Neuronal stem cell (in vitro differentiated cells): ENCODE data around the gene ACTRT2.

Experiments used
- DNase-seq: peaks from one replicate; pipeline ENCODE4 v3.0.0-alpha.2; 2013; ENCODE audit warnings: low spot score
- H2AFZ ChIP-seq: one replicate; pipeline ENCODE4 v1.6.1; 2013; ENCODE audit warnings: mild to moderate bottlenecking, low read length, inconsistent platforms
- H2AK5ac ChIP-seq: 2 replicates; pipeline ENCODE4 v1.6.1; 2013; ENCODE audit warnings: low read depth, mild to moderate bottlenecking, inconsistent platforms, low read length, moderate library complexity, mixed read lengths
- H2BK120ac ChIP-seq: 2 replicates; pipeline ENCODE4 v1.6.1; 2013; ENCODE audit warnings: low read depth, mild to moderate bottlenecking, inconsistent platforms, low read length, moderate library complexity, mixed read lengths
- H2BK12ac ChIP-seq: one replicate; pipeline ENCODE4 v1.6.1; 2013; ENCODE audit warnings: low read length, inconsistent platforms
- H2BK15ac ChIP-seq: 2 replicates; pipeline ENCODE4 v1.6.1; 2013; ENCODE audit warnings: mild to moderate bottlenecking, low read length, inconsistent platforms, mixed read lengths
- H2BK5ac ChIP-seq: one replicate; pipeline ENCODE4 v1.6.1; 2013; ENCODE audit warnings: inconsistent platforms, mild to moderate bottlenecking, low read length, moderate library complexity
- H3K14ac ChIP-seq: one replicate; pipeline ENCODE4 v1.6.1; 2013; ENCODE audit warnings: low read length, inconsistent platforms
- H3K18ac ChIP-seq: 2 replicates; pipeline ENCODE4 v1.6.1; 2013; ENCODE audit warnings: low read length, inconsistent platforms
- H3K23ac ChIP-seq: 2 replicates; pipeline ENCODE4 v1.6.1; 2013; ENCODE audit warnings: low read depth, mild to moderate bottlenecking, mixed read lengths, low read length, inconsistent platforms; ENCODE audit not compliant: poor library complexity
- H3K27ac ChIP-seq: replicated peaks from 3 replicates; pipeline ENCODE4 v1.5.1; 2013; ENCODE audit warnings: low read length, inconsistent platforms
- H3K27me3 ChIP-seq, 3 experiments: 2 replicates each; pipeline ENCODE4 v1.6.1; 2013; ENCODE audit warnings: low read length in 3 of 3, mild to moderate bottlenecking in 2 of 3, inconsistent platforms in 1 of 3, low read depth in 1 of 3, mixed read lengths in 1 of 3, moderate library complexity in 1 of 3; ENCODE audit not compliant: control insufficient read depth in 3 of 3, insufficient read depth in 3 of 3
- H3K36me3 ChIP-seq, 2 donors: replicated peaks in 1 of 2; 2 replicates each; pipeline ENCODE4 v1.6.1; 2013; ENCODE audit warnings: low read length in 2 of 2; ENCODE audit not compliant: control insufficient read depth in 2 of 2, insufficient read depth in 2 of 2
- H3K4ac ChIP-seq: 2 replicates; pipeline ENCODE4 v1.6.1; 2013; ENCODE audit warnings: inconsistent platforms, mild to moderate bottlenecking, low read length, moderate library complexity
- H3K4me1 ChIP-seq, 2 donors: 1 replicate in 1 of 2; 2 replicates in 1 of 2; pipeline ENCODE4 v1.6.1; 2013; ENCODE audit warnings: low read length in 2 of 2, low read depth in 1 of 2; ENCODE audit not compliant: control insufficient read depth in 2 of 2, insufficient read depth in 1 of 2
- H3K4me2 ChIP-seq: one replicate; pipeline ENCODE4 v1.6.1; 2013; ENCODE audit warnings: mild to moderate bottlenecking, low read length, inconsistent platforms; ENCODE audit not compliant: insufficient read depth, poor library complexity, severe bottlenecking
- H3K4me3 ChIP-seq, 2 donors: 2 replicates each; pipeline ENCODE4 v1.5.1; 2013; ENCODE audit warnings: low read length in 2 of 2, mild to moderate bottlenecking in 2 of 2, inconsistent platforms in 1 of 2, moderate library complexity in 1 of 2
- H3K79me1 ChIP-seq: one replicate; pipeline ENCODE4 v1.6.1; 2013; ENCODE audit warnings: low read depth, mild to moderate bottlenecking, inconsistent platforms, low read length, moderate library complexity
- H3K9ac ChIP-seq: one replicate; pipeline ENCODE4 v1.6.1; 2013; ENCODE audit warnings: mild to moderate bottlenecking, low read depth, low read length, inconsistent platforms; ENCODE audit not compliant: poor library complexity
- H3K9me3 ChIP-seq, 2 donors: replicated peaks in 1 of 2; 2 replicates each; pipeline versions ENCODE3 to v1.6.1; 2013; ENCODE audit warnings: low read length in 2 of 2, mild to moderate bottlenecking in 2 of 2, inconsistent platforms in 1 of 2, low read depth in 1 of 2, mixed read lengths in 1 of 2, moderate library complexity in 1 of 2; ENCODE audit not compliant: control insufficient read depth in 2 of 2, insufficient read depth in 1 of 2
- H4K8ac ChIP-seq: one replicate; pipeline ENCODE4 v1.6.1; 2013; ENCODE audit warnings: low read depth, mild to moderate bottlenecking, inconsistent platforms, low read length, moderate library complexity
- H4K91ac ChIP-seq: one replicate; pipeline ENCODE4 v1.6.1; 2013; ENCODE audit warnings: low read length, low read depth, mild to moderate bottlenecking, inconsistent platforms; ENCODE audit not compliant: poor library complexity
- WGBS, 2 donors: extraction: QIAGEN DNeasy Blood & Tissue Kit; methylation state at CpG; one replicate each; pipeline ENCODE4 v1.1.7; 2013; ENCODE audit warnings: missing lambda C conversion rate in 2 of 2, mixed read lengths in 1 of 2; ENCODE audit not compliant: insufficient read length in 2 of 2, insufficient replicate concordance in 1 of 2; ENCODE audit errors: extremely low coverage in 2 of 2; 5-methylcytosine and 5-hydroxymethylcytosine counted together

Gene ACTRT2

DNA sequence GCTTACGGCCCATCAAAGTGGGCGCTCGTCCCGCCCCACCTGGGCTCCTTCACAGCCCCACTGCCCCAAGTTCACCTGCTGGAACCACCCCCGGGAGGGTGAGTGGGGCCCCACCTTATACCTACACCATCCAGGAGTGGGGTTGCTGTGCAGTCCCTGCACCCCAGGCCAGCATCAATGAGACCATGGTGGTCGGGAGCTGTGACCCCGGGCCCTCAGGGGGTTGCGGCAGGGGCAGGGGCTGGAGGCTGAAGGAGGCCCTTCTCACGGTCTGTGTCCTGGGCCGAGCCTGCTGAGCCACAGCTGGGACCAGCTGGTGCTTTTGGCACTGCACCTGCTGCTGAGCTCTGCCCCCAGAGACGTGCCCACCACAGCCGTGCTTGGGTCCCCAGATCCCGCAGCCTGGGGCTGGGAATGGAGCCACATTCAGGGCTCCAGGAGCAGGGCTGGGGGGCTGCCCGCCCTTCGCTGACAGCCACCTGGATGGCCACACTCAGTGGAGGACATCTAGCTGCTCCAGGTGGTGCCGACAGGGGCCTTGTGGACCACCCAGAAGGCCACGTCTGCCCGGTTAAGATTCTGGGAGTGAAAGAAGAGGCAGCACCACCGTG, 17.4 kb downstream of the ACTRT2 start:
- no peak overlapping the region for H3K14ac ChIP-seq
- no peak overlapping the region for H4K8ac ChIP-seq
- H3K36me3 ChIP-seq: no peaks in the 10 kb centered on the region
- H2BK5ac ChIP-seq: no peak overlapping the region
- H3K4me1 ChIP-seq: no peaks in the 10 kb centered on the region
- no peak overlapping the region for H3K9ac ChIP-seq
- H3K23ac ChIP-seq: peak overlapping the region; percentile 47
- H3K18ac ChIP-seq: peak overlapping the region; percentile 59
- no peaks in the 10 kb centered on the region for H3K9me3 ChIP-seq
- H2AK5ac ChIP-seq: no peak overlapping the region
- WGBS, 2 donors: no CpG with 5 or more reads among the region's 19 CpGs
- H3K4me3 ChIP-seq: no peak overlapping the region
- peak overlapping the region; percentile 64 for H2BK120ac ChIP-seq
- DNase-seq: no peak
- no peak overlapping the region for H3K4me2 ChIP-seq
- peaks cover 0 to 52% (median 3%) of the 10 kb centered on the region in 3 experiments for H3K27me3 ChIP-seq
- peaks cover 2% of the 10 kb centered on the region for H3K79me1 ChIP-seq
- H2AFZ ChIP-seq: no peak overlapping the region
- peak overlapping the region; percentile 63 for H2BK15ac ChIP-seq
- H4K91ac ChIP-seq: no peak overlapping the region
- peak overlapping the region; percentile 50 for H2BK12ac ChIP-seq
- H3K4ac ChIP-seq: no peak overlapping the region
- no peak overlapping the region for H3K27ac ChIP-seq

DNA sequence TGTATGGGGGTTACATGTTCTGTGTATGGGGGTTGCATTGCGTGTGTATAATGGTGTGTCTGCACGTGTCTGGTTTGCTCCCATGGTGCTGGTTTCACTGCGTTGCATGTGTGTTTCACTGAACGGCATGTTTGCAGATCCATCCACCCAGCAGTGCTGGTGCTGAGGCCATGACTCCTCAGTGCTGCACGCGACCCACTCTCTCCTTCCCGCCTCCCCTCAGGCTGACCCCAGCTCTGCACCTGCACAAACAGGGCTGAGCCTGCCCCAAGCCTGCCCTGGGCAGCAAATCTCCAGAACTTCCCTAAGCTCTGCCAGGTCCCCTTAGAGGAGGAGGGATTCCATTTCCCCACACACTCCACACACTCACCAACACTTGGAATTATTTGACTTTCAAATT, 18.7 kb downstream of the ACTRT2 start:
- Histone ChIP-seq H3K36me3 (no peaks in the 10 kb centered on the region), H2BK5ac (no peak overlapping the region), H2BK120ac (no peak overlapping the region), H4K91ac (no peak overlapping the region), H3K9ac (peak overlapping the region; percentile 82), H3K4ac (no peak overlapping the region), H3K27me3 (peaks cover 0 to 40% (median 3%) of the 10 kb centered on the region in 3 experiments), H3K9me3 (no peaks in the 10 kb centered on the region), H2AK5ac (no peak overlapping the region), H2AFZ (no peak overlapping the region), H3K27ac (no peak overlapping the region), H3K18ac (peak overlapping the region; percentile 15), H4K8ac (no peak overlapping the region), H3K4me3 (no peak overlapping the region), H2BK12ac (no peak overlapping the region), H3K79me1 (peaks cover 2% of the 10 kb centered on the region), H3K23ac (peak overlapping the region; percentile 5), H3K4me1 (no peaks in the 10 kb centered on the region), H3K4me2 (no peak overlapping the region), H2BK15ac (no peak overlapping the region), H3K14ac (peak overlapping the region; percentile 9)
- no CpG with 5 or more reads among the region's 7 CpGs for WGBS, 2 donors
- DNase-seq: no peak

- Histone ChIP-seq H3K18ac (no peak overlapping the region), H3K36me3 (no peaks in the 10 kb centered on the region), H2BK120ac (no peak overlapping the region), H3K27ac (no peak overlapping the region), H3K4ac (no peak overlapping the region), H3K9me3 (no peaks in the 10 kb centered on the region), H2BK5ac (no peak overlapping the region), H2BK15ac (no peak overlapping the region), H2BK12ac (no peak overlapping the region), H2AFZ (no peak overlapping the region), H3K4me3 (no peak overlapping the region), H3K4me1 (no peaks in the 10 kb centered on the region), H4K91ac (no peak overlapping the region), H3K4me2 (no peak overlapping the region), H3K9ac (no peak overlapping the region), H3K27me3 (peaks cover 0 to 23% (median 3%) of the 10 kb centered on the region in 3 experiments), H3K79me1 (peaks cover 2% of the 10 kb centered on the region), H2AK5ac (no peak overlapping the region), H4K8ac (no peak overlapping the region), H3K14ac (peak overlapping the region; percentile 15), H3K23ac (no peak overlapping the region)
- WGBS, 2 donors: no CpG with 5 or more reads among the region's 9 CpGs
- DNase-seq: no peak
These were observed 21.2 kb downstream of the ACTRT2 start for GRCh38 chr1:3042481-3042880.

- WGBS, 2 donors: no CpG with 5 or more reads among the region's 7 CpGs
- H3K4me3 ChIP-seq: no peak overlapping the region
- no peak overlapping the region for H3K4me2 ChIP-seq
- peak overlapping the region; percentile 38 for H3K18ac ChIP-seq
- no peak overlapping the region for H3K27ac ChIP-seq
- H2BK5ac ChIP-seq: no peak overlapping the region
- H2BK15ac ChIP-seq: peak overlapping the region; percentile 45
- H3K14ac ChIP-seq: no peak overlapping the region
- H3K9ac ChIP-seq: no peak overlapping the region
- no peaks in the 10 kb centered on the region for H3K36me3 ChIP-seq
- no peaks in the 10 kb centered on the region for H3K79me1 ChIP-seq
- peaks cover 0 to 2% (median 2%) of the 10 kb centered on the region in 3 experiments for H3K27me3 ChIP-seq
- H2BK120ac ChIP-seq: no peak overlapping the region
- no peak overlapping the region for H4K8ac ChIP-seq
- peak overlapping the region; percentile 89 for H3K23ac ChIP-seq
- H2BK12ac ChIP-seq: no peak overlapping the region
- peak overlapping the region; percentile 83 for H2AK5ac ChIP-seq
- no peak overlapping the region for H2AFZ ChIP-seq
- DNase-seq: no peak
- no peaks in the 10 kb centered on the region for H3K4me1 ChIP-seq
- H3K9me3 ChIP-seq: peaks cover 0 to 7% of the 10 kb centered on the region in 2 donors
- H3K4ac ChIP-seq: no peak overlapping the region
- no peak overlapping the region for H4K91ac ChIP-seq
These were observed 27.9 kb downstream of the ACTRT2 start for GRCh38 chr1:3049164-3049563.
